Right cardiac atrium (tissue), 5 donors: Measurements from ENCODE around the gene MON2. TPM values are rescaled to one million over a fixed set of nuclear protein-coding genes. Genes with fewer than 3 reads are reported as not detected.
A peak's percentile ranks its signal among the peaks of the same experiment; 100 is the strongest.

ENCODE experiments used
- ATAC-seq, 2 donors: fragments of 200-7000 bp; cut with Tn5 transposase; one replicate each; pipeline versions ENCODE4 v1.8.0 to v1.9.1; 2020; ENCODE audit warnings: moderate library complexity in 2 of 2, mild to moderate bottlenecking in 1 of 2
- DNase-seq, 3 donors: peaks; one replicate each; pipeline ENCODE4 v3.0.0-alpha.2; 2020
- H3K27ac ChIP-seq: one replicate; pipeline ENCODE4 v1.5.1; 2013; ENCODE audit warnings: mild to moderate bottlenecking, low read length, control low read depth, moderate library complexity
- H3K27me3 ChIP-seq: one replicate; pipeline ENCODE4 v1.6.1; 2013; ENCODE audit not compliant: control insufficient read depth, insufficient read depth
- H3K4me1 ChIP-seq: one replicate; pipeline ENCODE4 v1.6.1; 2013; ENCODE audit warnings: low read length; ENCODE audit not compliant: control insufficient read depth, insufficient read depth
- H3K4me3 ChIP-seq: one replicate; pipeline ENCODE4 v1.5.1; 2013; ENCODE audit warnings: low read length, control low read depth
- H3K9me3 ChIP-seq: one replicate; pipeline ENCODE4 v1.6.1; 2013; ENCODE audit warnings: low read length; ENCODE audit not compliant: control insufficient read depth
- WGBS: extraction: QIAGEN DNeasy Blood & Tissue Kit; methylation state at CpG from one replicate; pipeline ENCODE4 v1.1.7; 2013; 5-methylcytosine and 5-hydroxymethylcytosine counted together
- intact Hi-C, 4 donors: fragments of 100-400 bp; cut with DNase I; formaldehyde crosslinking; loops; one replicate each; pipeline versions ENCODE4 v1.11.0 to v1.14.0; 2022 to 2023
- polyA plus RNA-seq: library from polyadenylated mRNA; stranded (reverse); fragments of 200-250 nt; gene quantifications from one replicate; pipeline ENCODE4 v1.2.3, GENCODE V29; 2013
- total RNA-seq, 4 donors: library from RNA; stranded (reverse); fragmentation: NEBNext Ultra II Directional; extraction: Animal tissue kit (Norgen Biotek cat#: 25700); gene quantifications; one replicate each; pipeline ENCODE4 v1.2.1, GENCODE V29; 2021
- donor health status: healthy with polysubstance abuse.
- donor health status: DM: no; HTN: yes; CAD: no.
- donor health status: DM: no; HTN: no; CAD: no.
- donor health status: DM: no; HTN: yes; CAD: no; lungs with severe emphysema.
- donor health status: DM: yes; HTN: yes; CAD: no.

MON2 gene
- total and polyA plus RNA-seq, 5 donors = 9.1 to 29.0 (median 24.5) TPM

DNA sequence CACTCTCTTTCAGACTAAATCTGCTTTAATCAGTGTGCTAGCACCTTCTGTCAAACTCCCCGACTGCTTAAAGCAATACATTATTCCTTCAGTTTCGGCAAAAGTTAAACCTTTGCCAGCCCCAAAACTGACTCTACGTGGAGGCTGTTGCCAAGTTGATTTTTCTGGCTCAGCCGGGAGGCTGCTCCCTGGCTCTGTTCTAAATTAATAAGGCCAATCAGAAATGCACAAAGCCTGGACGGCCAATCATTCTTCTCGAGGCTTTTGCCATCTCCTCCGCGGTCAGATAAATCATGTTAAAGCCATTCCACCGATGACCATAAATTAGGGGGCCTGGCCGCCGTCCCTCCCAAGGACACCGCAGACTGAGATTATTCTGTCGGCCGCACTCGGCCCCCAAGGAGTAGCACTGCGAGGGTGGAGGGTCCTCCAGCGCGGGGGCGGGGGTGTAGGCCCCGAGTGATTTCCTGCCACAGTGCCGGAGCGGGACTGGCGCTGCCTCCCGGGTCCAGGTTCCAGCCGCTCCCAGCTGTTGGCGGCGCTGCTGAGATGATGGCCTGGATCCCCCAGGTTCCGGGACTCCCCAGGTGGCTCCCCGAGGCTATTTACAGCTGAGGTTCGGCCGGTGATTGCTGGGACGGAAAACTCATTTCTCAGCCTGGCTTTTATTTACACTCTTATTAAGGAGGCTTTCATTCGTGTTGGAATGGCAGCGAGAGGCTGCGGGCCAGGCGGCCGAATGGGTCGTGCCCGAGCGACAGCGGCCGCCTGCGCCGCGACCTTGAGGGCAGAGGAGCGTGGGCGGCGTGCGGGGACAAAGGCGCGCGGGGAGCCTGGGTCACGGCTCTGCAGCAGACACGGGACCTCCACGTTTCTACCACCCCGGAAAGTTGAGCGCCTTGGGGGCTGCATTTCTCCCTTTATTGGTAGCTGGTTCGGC lies 165.1 kb downstream of the MON2 start:
- Histone ChIP-seq H3K9me3 (no peaks in the 10 kb centered on the region), H3K27ac (peak overlapping the region; percentile 39), H3K27me3 (no peaks in the 10 kb centered on the region), H3K4me3 (peak overlapping the region; percentile 61), H3K4me1 (no peaks in the 10 kb centered on the region)
- intact Hi-C loops = no loop called here
- 1% methylated on average over 58 of the region's 58 CpGs for WGBS
- DNase-seq (peak; percentile 68 to 89 (median 86)), ATAC-seq (peak; percentile 90)

- 4% methylated on average over 22 of the region's 22 CpGs for WGBS
- ATAC-seq (peak; percentile 72 to 74), DNase-seq (peak; percentile 67 to 91 (median 87))
- no peaks in the 10 kb centered on the region for H3K4me1 ChIP-seq
- no peaks in the 10 kb centered on the region for H3K27me3 ChIP-seq
- no peaks in the 10 kb centered on the region for H3K9me3 ChIP-seq
- peak overlapping the region; percentile 61 for H3K4me3 ChIP-seq
- intact Hi-C loops = no loop called here
- H3K27ac ChIP-seq = peak overlapping the region; percentile 39
These were observed 165.8 kb downstream of the MON2 start for GRCh38 chr12:62632411-62632918.

- H3K4me1 ChIP-seq = no peaks in the 10 kb centered on the region
- DNase-seq = no peak
- 56% methylated on average over 1 of the region's 1 CpG for WGBS
These were observed 169.0 kb downstream of the MON2 start for GRCh38 chr12:62635649-62636048.

DNA sequence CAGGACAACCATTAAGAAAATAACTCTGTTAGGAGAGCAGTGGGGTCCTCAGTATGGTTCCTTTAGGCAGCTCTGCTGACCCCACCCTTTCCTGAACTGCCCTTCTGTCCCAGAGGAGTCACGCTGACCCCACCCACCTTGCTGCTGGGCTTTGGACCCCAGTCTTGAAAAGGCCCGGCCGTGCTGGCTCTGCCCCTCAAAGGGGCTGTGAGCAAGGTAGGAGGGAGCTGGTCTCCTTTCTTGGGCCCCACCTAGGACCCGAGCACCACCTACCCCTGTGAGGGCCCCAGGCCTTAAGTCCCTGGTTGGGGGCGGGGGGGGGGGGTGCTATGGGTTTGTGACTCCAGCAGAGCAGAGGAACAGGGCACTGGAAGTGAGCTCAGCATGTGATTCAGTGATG lies 171.1 kb downstream of the MON2 start:
- 74% methylated on average over 5 of the region's 5 CpGs for WGBS
- intact Hi-C loops = no loop called here
- H3K4me1 ChIP-seq = no peaks in the 10 kb centered on the region
- no peak for ATAC-seq
- no peak for DNase-seq
- H3K27ac ChIP-seq = no peak overlapping the region
- no peaks in the 10 kb centered on the region for H3K9me3 ChIP-seq
- no peaks in the 10 kb centered on the region for H3K27me3 ChIP-seq
- H3K4me3 ChIP-seq = no peak overlapping the region

More at GRCh38 chr12:62635649-62636048, 169.0 kb downstream of the MON2 start:
- Histone ChIP-seq H3K27ac (no peak overlapping the region), H3K9me3 (no peaks in the 10 kb centered on the region), H3K27me3 (no peaks in the 10 kb centered on the region), H3K4me3 (no peak overlapping the region)
- intact Hi-C loops = no loop called here
- ATAC-seq = no peak

- intact Hi-C loops = no loop called here
- WGBS = 67% methylated on average over 4 of the region's 4 CpGs
- no peak for ATAC-seq
- Histone ChIP-seq H3K27me3 (no peaks in the 10 kb centered on the region), H3K9me3 (no peaks in the 10 kb centered on the region), H3K4me3 (no peak overlapping the region), H3K4me1 (no peaks in the 10 kb centered on the region), H3K27ac (no peak overlapping the region)
- no peak for DNase-seq
These were observed 174.4 kb downstream of the MON2 start for GRCh38 chr12:62640910-62641448.

DNA sequence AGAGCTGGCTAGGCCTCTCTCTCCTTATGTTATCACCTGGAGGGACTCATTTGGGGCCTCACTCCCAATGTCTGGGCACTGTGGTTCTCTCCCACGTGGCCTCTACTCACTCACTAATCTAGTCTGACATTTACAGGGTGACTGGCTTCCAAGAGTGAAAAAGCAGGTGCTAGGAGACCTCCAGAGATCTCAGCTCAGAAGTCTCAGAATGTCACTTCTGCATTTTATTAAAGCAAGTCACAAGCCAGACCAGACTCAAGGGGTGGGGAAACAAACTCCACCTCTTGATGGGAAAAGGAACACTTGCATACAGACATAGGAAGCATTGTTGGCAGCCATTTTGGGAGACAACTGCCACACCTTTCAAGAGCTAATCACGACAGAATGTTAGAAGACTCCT lies 175.9 kb downstream of the MON2 start:
- no peak overlapping the region for H3K27ac ChIP-seq
- ATAC-seq = no peak
- WGBS = 80% methylated on average over 2 of the region's 2 CpGs
- no peak overlapping the region for H3K4me3 ChIP-seq
- intact Hi-C loops = no loop called here
- H3K4me1 ChIP-seq = no peaks in the 10 kb centered on the region
- H3K27me3 ChIP-seq = no peaks in the 10 kb centered on the region
- no peaks in the 10 kb centered on the region for H3K9me3 ChIP-seq
- no peak for DNase-seq

GRCh38 chr12:62643486-62643885 lies 176.9 kb downstream of the MON2 start:
- intact Hi-C loops = no loop called here
- Histone ChIP-seq H3K4me1 (no peaks in the 10 kb centered on the region), H3K4me3 (no peak overlapping the region), H3K27ac (no peak overlapping the region), H3K27me3 (no peaks in the 10 kb centered on the region), H3K9me3 (no peaks in the 10 kb centered on the region)
- 71% methylated on average over 2 of the region's 2 CpGs for WGBS
- DNase-seq (no peak), ATAC-seq (no peak)

- no peak for ATAC-seq
- Histone ChIP-seq H3K27ac (no peak overlapping the region), H3K4me3 (no peak overlapping the region), H3K9me3 (no peaks in the 10 kb centered on the region), H3K27me3 (no peaks in the 10 kb centered on the region), H3K4me1 (no peaks in the 10 kb centered on the region)
- DNase-seq = no peak
- intact Hi-C loops = no loop called here
- 98% methylated on average over 8 of the region's 8 CpGs for WGBS
These were observed 179.9 kb downstream of the MON2 start for GRCh38 chr12:62646566-62646965.

- DNase-seq = peak; percentile 73 to 88 (median 87)
- 31% methylated on average over 3 of the region's 3 CpGs for WGBS
- intact Hi-C loops = no loop called here
- Histone ChIP-seq H3K4me1 (no peaks in the 10 kb centered on the region), H3K9me3 (no peaks in the 10 kb centered on the region), H3K27me3 (no peaks in the 10 kb centered on the region), H3K4me3 (no peak overlapping the region), H3K27ac (no peak overlapping the region)
- peak; percentile 97 to 99 for ATAC-seq
These were observed 181.0 kb downstream of the MON2 start for GRCh38 chr12:62647586-62647985.

- intact Hi-C loops = no loop called here
- Histone ChIP-seq H3K4me1 (no peaks in the 10 kb centered on the region), H3K27ac (no peak overlapping the region), H3K9me3 (no peaks in the 10 kb centered on the region), H3K27me3 (no peaks in the 10 kb centered on the region), H3K4me3 (no peak overlapping the region)
- ATAC-seq (no peak), DNase-seq (no peak)
- WGBS = 81% methylated on average over 4 of the region's 4 CpGs
These were observed 182.9 kb downstream of the MON2 start for GRCh38 chr12:62649412-62650138.
